ENCODE measurements around the gene C16orf92.
A peak's percentile ranks its signal among the peaks of the same experiment; 100 is the strongest.

C16orf92 gene

DNA sequence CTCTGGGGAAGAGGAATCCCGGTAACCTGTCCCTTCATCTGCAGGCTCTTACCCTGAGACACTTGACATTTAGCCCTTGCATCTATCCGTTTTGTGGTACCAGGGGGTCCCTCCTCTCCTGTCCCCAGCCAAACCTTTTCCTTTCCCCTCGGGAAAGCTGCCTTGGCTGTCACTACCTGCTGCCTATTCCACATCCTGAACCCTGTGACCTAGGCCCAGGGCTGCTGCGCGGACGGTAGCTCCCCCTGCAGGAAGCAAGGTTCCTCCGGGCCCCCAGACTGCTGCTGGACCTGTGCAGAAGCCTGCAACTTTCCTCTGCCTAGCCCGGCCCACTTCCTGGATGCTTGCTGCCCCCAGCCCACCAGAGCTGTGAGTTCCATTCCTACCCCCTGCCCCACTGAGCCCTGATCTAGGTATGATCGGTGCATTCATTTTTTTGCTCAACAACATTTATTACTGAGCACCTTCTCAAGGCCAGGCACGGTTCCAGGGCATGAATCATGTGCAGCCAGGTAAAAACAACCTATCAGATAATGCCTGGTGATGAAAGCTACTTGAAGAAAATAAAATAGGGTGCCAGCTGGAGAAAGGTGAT lies 32.1 kb downstream of the C16orf92 start:
- Histone ChIP-seq H3K27me3 (ENCODE audit: insufficient read depth, insufficient read length) (no peaks in the 10 kb centered on the region), H3K9me3 (ENCODE audit: insufficient read depth, low read length) (no peaks in the 10 kb centered on the region), H3K4me1 (ENCODE audit: insufficient read depth, insufficient read length) (peaks cover 10% of the 10 kb centered on the region), H3K36me3 (ENCODE audit: insufficient read depth, insufficient read length, low read length) (peaks cover 11% of the 10 kb centered on the region), H3K4me3 (ENCODE audit: insufficient read length, low read depth) (no peak overlapping the region), H3K9ac (ENCODE audit: insufficient read length, low read depth) (peak overlapping the region; percentile 51)
- TF ChIP-seq YY1 (IDR thresholded peaks at IDR 0.05; ENCODE audit: insufficient read depth, insufficient read length): no peak
- TF ChIP-seq SUZ12 (IDR thresholded peaks at IDR 0.05; ENCODE audit: extremely low read depth, insufficient read depth, insufficient read length): no peak
- TF ChIP-seq ZNF274 (IDR thresholded peaks at IDR 0.05; ENCODE audit: low read depth, low read length): no peak
- no peak for DNase-seq (ENCODE audit: low read depth, low spot score)

DNA sequence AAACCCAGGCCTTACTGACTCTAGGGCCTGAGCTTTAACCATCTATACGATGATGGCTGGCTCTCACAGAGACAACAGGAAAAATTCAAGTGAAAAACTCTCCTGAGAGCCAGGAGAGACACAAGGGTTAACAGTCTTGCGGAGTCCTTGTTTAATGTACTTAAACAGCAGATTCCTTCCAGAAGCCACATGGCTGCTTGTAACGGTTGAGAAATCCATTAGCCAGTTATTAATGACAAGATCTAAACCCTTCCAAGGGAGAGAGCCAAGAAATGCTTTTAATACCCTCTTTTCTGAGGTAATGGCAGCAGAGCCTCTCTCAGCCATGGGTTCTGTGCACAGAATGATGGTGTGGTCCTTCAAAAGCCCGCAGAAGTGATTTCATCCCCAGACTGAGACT lies 37.3 kb downstream of the C16orf92 start:
- H3K9me3 ChIP-seq (ENCODE audit: insufficient read depth, low read length): no peaks in the 10 kb centered on the region
- no peaks in the 10 kb centered on the region for H3K27me3 ChIP-seq (ENCODE audit: insufficient read depth, insufficient read length)
- TF ChIP-seq YY1 (IDR thresholded peaks at IDR 0.05; ENCODE audit: insufficient read depth, insufficient read length): no peak
- no peak for TF ChIP-seq ZNF274 (IDR thresholded peaks at IDR 0.05; ENCODE audit: low read depth, low read length)
- TF ChIP-seq SUZ12 (IDR thresholded peaks at IDR 0.05; ENCODE audit: extremely low read depth, insufficient read depth, insufficient read length): no peak
- H3K4me1 ChIP-seq (ENCODE audit: insufficient read depth, insufficient read length): peaks cover 10% of the 10 kb centered on the region
- H3K9ac ChIP-seq (ENCODE audit: insufficient read length, low read depth): no peak overlapping the region
- peaks cover 11% of the 10 kb centered on the region for H3K36me3 ChIP-seq (ENCODE audit: insufficient read depth, insufficient read length, low read length)
- no peak for DNase-seq (ENCODE audit: low read depth, low spot score)
- H3K4me3 ChIP-seq (ENCODE audit: insufficient read length, low read depth): no peak overlapping the region

DNA sequence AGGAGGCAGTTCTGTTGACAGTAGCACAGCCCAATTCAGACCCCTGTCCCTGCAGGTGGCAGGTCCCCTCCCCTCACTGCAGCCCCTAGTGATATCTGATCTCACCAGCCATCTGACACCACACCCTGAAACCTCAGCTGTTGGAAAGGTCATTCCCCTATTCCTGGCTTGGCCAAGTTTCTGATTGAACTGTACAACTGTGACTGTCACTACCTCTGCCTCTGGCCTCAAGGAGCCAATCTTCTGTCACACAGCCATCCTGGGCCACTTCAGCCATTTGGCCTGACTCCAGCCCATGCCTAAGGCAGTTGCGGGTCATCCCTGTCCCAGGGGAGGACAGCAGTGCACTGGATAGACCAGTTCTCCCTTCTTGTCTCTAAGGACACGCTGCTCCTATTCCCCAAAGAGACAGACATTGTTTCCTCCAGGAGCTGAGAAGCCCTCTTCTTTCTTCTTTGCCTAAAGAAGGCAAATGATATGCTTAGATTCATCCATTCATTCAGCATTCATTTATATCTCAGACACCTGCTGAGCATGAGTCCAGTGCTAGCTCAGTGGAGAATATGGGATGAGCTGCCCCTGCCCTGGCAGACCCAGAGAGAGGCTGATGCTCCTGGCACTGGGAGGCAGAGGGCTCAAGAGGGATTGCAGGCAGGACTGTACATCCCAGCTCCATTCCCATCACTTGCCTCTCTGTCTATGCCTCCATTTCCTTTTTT lies 38.0 kb downstream of the C16orf92 start:
- no peak for DNase-seq (ENCODE audit: low read depth, low spot score)
- H3K36me3 ChIP-seq (ENCODE audit: insufficient read depth, insufficient read length, low read length): peaks cover 14% of the 10 kb centered on the region
- no peak overlapping the region for H3K4me3 ChIP-seq (ENCODE audit: insufficient read length, low read depth)
- no peaks in the 10 kb centered on the region for H3K27me3 ChIP-seq (ENCODE audit: insufficient read depth, insufficient read length)
- H3K9me3 ChIP-seq (ENCODE audit: insufficient read depth, low read length): no peaks in the 10 kb centered on the region
- TF ChIP-seq ZNF274 (IDR thresholded peaks at IDR 0.05; ENCODE audit: low read depth, low read length) (no peak), YY1 (IDR thresholded peaks at IDR 0.05; ENCODE audit: insufficient read depth, insufficient read length) (no peak), SUZ12 (IDR thresholded peaks at IDR 0.05; ENCODE audit: extremely low read depth, insufficient read depth, insufficient read length) (no peak)
- H3K9ac ChIP-seq (ENCODE audit: insufficient read length, low read depth): peak overlapping the region; percentile 14
- peaks cover 10% of the 10 kb centered on the region for H3K4me1 ChIP-seq (ENCODE audit: insufficient read depth, insufficient read length)

DNA sequence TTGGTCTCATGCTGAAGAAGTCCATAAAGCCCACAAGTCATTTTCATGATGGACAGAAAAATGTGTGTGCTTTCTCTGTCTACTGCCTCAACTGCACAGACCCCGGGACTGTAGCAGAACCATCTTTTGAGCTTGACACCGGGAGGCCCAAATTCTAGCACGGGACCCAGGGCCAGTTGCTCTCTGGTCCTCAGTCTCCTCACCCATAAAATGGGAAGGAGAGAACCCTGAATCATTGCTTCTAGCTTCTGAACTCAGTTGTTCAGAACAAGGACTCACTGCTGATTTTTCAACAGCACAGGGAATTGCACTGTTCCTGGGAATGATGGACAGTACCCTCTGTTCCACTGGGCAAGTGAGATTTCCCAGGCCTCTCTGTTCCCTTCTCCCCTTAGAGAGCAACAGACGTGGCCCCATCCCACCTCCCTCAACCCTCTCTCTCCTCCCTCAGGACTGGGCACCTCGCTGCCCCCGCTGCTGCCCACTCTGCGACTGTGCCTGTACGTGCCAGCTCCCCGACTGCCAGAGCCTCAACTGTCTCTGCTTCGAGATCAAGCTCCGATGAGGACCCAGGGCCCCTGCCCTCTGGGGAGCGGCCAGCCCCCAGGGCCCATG lies 40.4 kb downstream of the C16orf92 start:
- Histone ChIP-seq H3K4me3 (ENCODE audit: insufficient read length, low read depth) (peak overlapping the region; percentile 92), H3K36me3 (ENCODE audit: insufficient read depth, insufficient read length, low read length) (peaks cover 34% of the 10 kb centered on the region), H3K27me3 (ENCODE audit: insufficient read depth, insufficient read length) (no peaks in the 10 kb centered on the region), H3K9ac (ENCODE audit: insufficient read length, low read depth) (peak overlapping the region; percentile 99), H3K9me3 (ENCODE audit: insufficient read depth, low read length) (no peaks in the 10 kb centered on the region), H3K4me1 (ENCODE audit: insufficient read depth, insufficient read length) (peaks cover 21% of the 10 kb centered on the region)
- no peak for DNase-seq (ENCODE audit: low read depth, low spot score)
- TF ChIP-seq YY1 (IDR thresholded peaks at IDR 0.05; ENCODE audit: insufficient read depth, insufficient read length) (no peak), SUZ12 (IDR thresholded peaks at IDR 0.05; ENCODE audit: extremely low read depth, insufficient read depth, insufficient read length) (no peak), ZNF274 (IDR thresholded peaks at IDR 0.05; ENCODE audit: low read depth, low read length) (no peak)

DNA sequence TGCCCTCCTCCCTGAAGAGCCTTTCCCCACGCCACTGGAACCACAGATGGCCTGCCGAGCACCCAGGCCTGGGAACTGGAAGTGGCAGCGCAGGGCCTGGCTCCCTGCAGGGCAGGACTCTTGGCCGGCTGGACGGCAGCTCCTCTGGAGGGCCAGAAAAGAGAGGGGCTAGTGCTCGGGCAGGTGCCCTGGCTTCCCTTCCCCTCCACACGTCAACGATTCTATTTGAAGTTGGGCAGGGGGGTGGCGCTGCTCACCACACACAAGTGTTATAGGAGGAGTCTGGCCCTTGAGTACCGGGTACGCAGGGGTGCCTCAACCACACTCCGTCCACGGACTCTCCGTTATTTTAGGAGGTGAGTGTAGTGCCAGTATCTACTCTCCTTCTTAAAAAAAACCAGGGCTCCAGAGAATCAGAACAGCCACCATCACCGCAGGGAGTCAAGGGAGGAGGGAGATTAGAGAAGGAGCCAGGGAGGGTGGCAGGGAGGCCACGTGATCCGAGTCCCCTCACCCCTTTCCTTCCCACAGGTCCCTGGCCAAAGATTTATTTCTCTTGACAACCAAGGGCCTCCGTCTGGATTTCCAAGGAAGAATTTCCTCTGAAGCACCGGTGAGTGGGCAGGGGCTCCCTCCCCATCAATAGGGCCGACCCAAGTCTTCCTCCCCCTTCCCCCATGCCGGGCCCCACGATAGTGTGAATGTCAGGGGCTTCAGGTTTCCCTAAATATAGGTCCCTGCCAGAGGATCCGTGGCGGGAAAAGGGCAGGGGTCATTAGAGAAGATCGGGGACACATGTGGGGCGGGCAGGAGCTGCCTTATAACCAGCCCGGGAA lies 41.1 kb downstream of the C16orf92 start:
- peak overlapping the region; percentile 99 for H3K9ac ChIP-seq (ENCODE audit: insufficient read length, low read depth)
- DNase-seq (ENCODE audit: low read depth, low spot score): no peak
- H3K4me1 ChIP-seq (ENCODE audit: insufficient read depth, insufficient read length): peaks cover 28% of the 10 kb centered on the region
- peak overlapping the region; percentile 92 for H3K4me3 ChIP-seq (ENCODE audit: insufficient read length, low read depth)
- H3K9me3 ChIP-seq (ENCODE audit: insufficient read depth, low read length): no peaks in the 10 kb centered on the region
- peaks cover 36% of the 10 kb centered on the region for H3K36me3 ChIP-seq (ENCODE audit: insufficient read depth, insufficient read length, low read length)
- H3K27me3 ChIP-seq (ENCODE audit: insufficient read depth, insufficient read length): no peaks in the 10 kb centered on the region
- TF ChIP-seq ZNF274 (IDR thresholded peaks at IDR 0.05; ENCODE audit: low read depth, low read length) (no peak), SUZ12 (IDR thresholded peaks at IDR 0.05; ENCODE audit: extremely low read depth, insufficient read depth, insufficient read length) (no peak), YY1 (IDR thresholded peaks at IDR 0.05; ENCODE audit: insufficient read depth, insufficient read length) (no peak)

GRCh38 chr16:30064729-30065101 lies 41.7 kb downstream of the C16orf92 start:
- Histone ChIP-seq H3K9ac (ENCODE audit: insufficient read length, low read depth) (peak overlapping the region; percentile 99), H3K4me3 (ENCODE audit: insufficient read length, low read depth) (peak overlapping the region; percentile 92), H3K27me3 (ENCODE audit: insufficient read depth, insufficient read length) (no peaks in the 10 kb centered on the region), H3K4me1 (ENCODE audit: insufficient read depth, insufficient read length) (peaks cover 34% of the 10 kb centered on the region), H3K9me3 (ENCODE audit: insufficient read depth, low read length) (no peaks in the 10 kb centered on the region), H3K36me3 (ENCODE audit: insufficient read depth, insufficient read length, low read length) (peaks cover 39% of the 10 kb centered on the region)
- DNase-seq (ENCODE audit: low read depth, low spot score): no peak
- TF ChIP-seq YY1 (IDR thresholded peaks at IDR 0.05; ENCODE audit: insufficient read depth, insufficient read length): no peak
- no peak for TF ChIP-seq ZNF274 (IDR thresholded peaks at IDR 0.05; ENCODE audit: low read depth, low read length)
- TF ChIP-seq SUZ12 (IDR thresholded peaks at IDR 0.05; ENCODE audit: extremely low read depth, insufficient read depth, insufficient read length): no peak
